GM12864 (cell line): ENCODE results near the gene ZBTB2.
"Not testable (repeated sequence)": the region's sequence is repeated elsewhere in the genome, so short reads cannot be mapped to it uniquely, and the experiment has no call there.

ENCODE experiments used
- DNase-seq: peaks from one replicate; pipeline ENCODE4 v3.0.0-alpha.2; 2011; ENCODE audit warnings: low read depth
- H3K4me3 ChIP-seq: 2 replicates; pipeline ENCODE4 v1.5.1; 2011; ENCODE audit warnings: mild to moderate bottlenecking, low read depth, low read length, control low read depth
- CTCF ChIP-seq: IDR thresholded peaks from 2 replicates; pipeline ENCODE4 v1.5.1; 2011; ENCODE audit warnings: low read depth, mild to moderate bottlenecking, moderate library complexity, low read length, control low read depth, inconsistent platforms; ENCODE audit errors: missing control alignments

The ZBTB2 gene

GRCh38 chr6:151389618-151390275 is 1.6 kb downstream of the ZBTB2 start:
- no peak for TF ChIP-seq CTCF
- peak overlapping the region; percentile 94 for H3K4me3 ChIP-seq
- no peak for DNase-seq

- H3K4me3 ChIP-seq, result peak overlapping the region; percentile 94
- no peak for DNase-seq
- TF ChIP-seq CTCF, result no peak
Measured at GRCh38 chr6:151388997-151389617, 2.3 kb downstream of the ZBTB2 start.

- TF ChIP-seq CTCF, result no peak
- no peak overlapping the region for H3K4me3 ChIP-seq
- DNase-seq, result no peak
Measured at GRCh38 chr6:151388236-151388635, 3.1 kb downstream of the ZBTB2 start.

- TF ChIP-seq CTCF, result no peak
- DNase-seq, result no peak
- no peak overlapping the region for H3K4me3 ChIP-seq
Measured at GRCh38 chr6:151387175-151387970, 4.0 kb downstream of the ZBTB2 start.

- TF ChIP-seq CTCF, result no peak
- no peak overlapping the region for H3K4me3 ChIP-seq
- no peak for DNase-seq
Measured at GRCh38 chr6:151385177-151385576, 6.2 kb downstream of the ZBTB2 start.

GRCh38 chr6:151384151-151384550 is 7.2 kb downstream of the ZBTB2 start:
- no peak overlapping the region for H3K4me3 ChIP-seq
- no peak for DNase-seq
- TF ChIP-seq CTCF, result no peak

GRCh38 chr6:151382631-151383030 is 8.7 kb downstream of the ZBTB2 start:
- H3K4me3 ChIP-seq, DNase-seq: not testable (repeated sequence)
